ENCODE results near the gene TBATA.

Gene TBATA

DNA sequence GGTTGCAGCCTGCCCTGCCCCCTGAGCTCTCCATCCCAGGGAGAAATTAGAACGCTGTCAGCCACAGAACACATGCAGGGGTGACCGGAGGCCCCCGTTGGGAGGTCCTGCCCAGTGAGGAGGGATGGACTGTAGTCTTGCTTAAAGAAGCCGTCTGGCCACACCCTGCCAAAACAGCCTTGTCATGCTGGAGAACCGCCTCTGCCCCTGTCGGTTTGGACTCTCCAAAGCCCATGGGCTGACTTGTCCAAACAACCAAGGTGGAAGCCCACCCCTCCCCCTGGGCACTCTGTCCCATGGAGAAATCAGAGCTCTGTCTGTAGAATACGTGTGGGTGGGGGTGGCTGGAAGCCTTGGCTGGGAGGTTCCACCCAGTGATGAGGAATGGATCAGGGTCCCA, 12.7 kb upstream of the TBATA start:
- Histone ChIP-seq H3K4me3 (ENCODE audit: low read depth, low read length, poor library complexity, severe bottlenecking) (no peak overlapping the region), H3K9me2 (ENCODE audit: low read depth, low read length) (no peaks in the 10 kb centered on the region), H3K9ac (ENCODE audit: low read length) (no peak overlapping the region), H3K27ac (ENCODE audit: low read depth, low read length, poor library complexity, severe bottlenecking) (no peak overlapping the region), H3K9me3 (ENCODE audit: low read length) (no peaks in the 10 kb centered on the region), H3F3A (ENCODE audit: insufficient read depth, low read length) (no peaks in the 10 kb centered on the region), H3K36me3 (ENCODE audit: insufficient read depth, low read length) (no peaks in the 10 kb centered on the region), H4K20me1 (ENCODE audit: insufficient read depth, low read length) (no peaks in the 10 kb centered on the region), H3K4me2 (ENCODE audit: low read length) (no peak overlapping the region), H3K79me2 (ENCODE audit: insufficient read depth, low read length) (no peaks in the 10 kb centered on the region), H3K4me1 (ENCODE audit: insufficient read depth, low read length, severe bottlenecking) (no peaks in the 10 kb centered on the region), H2AFZ (ENCODE audit: low read length) (no peak overlapping the region), H3K27me3 (ENCODE audit: insufficient read depth, low read length) (no peaks in the 10 kb centered on the region; the same call in 1 of the 2 replicates)
- no peak for TF ChIP-seq EZH2 (IDR thresholded peaks at IDR 0.05; ENCODE audit: borderline replicate concordance, low read length)
- TF ChIP-seq, protein P1, sequence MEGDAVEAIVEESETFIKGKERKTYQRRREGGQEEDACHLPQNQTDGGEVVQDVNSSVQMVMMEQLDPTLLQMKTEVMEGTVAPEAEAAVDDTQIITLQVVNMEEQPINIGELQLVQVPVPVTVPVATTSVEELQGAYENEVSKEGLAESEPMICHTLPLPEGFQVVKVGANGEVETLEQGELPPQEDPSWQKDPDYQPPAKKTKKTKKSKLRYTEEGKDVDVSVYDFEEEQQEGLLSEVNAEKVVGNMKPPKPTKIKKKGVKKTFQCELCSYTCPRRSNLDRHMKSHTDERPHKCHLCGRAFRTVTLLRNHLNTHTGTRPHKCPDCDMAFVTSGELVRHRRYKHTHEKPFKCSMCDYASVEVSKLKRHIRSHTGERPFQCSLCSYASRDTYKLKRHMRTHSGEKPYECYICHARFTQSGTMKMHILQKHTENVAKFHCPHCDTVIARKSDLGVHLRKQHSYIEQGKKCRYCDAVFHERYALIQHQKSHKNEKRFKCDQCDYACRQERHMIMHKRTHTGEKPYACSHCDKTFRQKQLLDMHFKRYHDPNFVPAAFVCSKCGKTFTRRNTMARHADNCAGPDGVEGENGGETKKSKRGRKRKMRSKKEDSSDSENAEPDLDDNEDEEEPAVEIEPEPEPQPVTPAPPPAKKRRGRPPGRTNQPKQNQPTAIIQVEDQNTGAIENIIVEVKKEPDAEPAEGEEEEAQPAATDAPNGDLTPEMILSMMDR (IDR thresholded peaks at IDR 0.05; ENCODE audit: low read length) = no peak

DNA sequence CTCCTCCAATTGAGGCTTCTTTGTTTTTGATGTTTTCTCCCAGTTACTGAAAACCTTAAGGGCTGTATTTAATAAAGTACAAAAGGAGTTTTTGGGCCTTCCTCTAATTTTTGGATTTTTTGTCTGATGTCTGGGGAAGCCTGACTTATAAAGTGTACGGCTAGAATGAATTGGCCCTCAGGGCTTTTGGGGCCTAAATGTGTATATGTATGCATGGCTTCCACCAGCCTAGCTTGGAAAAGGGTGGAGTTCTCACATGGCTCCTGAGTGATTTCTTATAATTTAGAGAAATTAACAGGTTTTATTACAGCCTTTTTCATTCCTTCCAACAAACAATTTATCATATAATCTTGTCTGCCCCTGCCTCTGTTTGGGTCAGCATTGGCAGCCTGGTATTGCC, 10.4 kb upstream of the TBATA start:
- Histone ChIP-seq H2AFZ (ENCODE audit: low read length) (no peak overlapping the region), H3K4me3 (ENCODE audit: low read depth, low read length, poor library complexity, severe bottlenecking) (no peak overlapping the region), H3K27me3 (ENCODE audit: insufficient read depth, low read length) (no peaks in the 10 kb centered on the region), H3K36me3 (ENCODE audit: insufficient read depth, low read length) (no peaks in the 10 kb centered on the region), H3F3A (ENCODE audit: insufficient read depth, low read length) (no peaks in the 10 kb centered on the region), H3K9me3 (ENCODE audit: low read length) (no peaks in the 10 kb centered on the region), H3K27ac (ENCODE audit: low read depth, low read length, poor library complexity, severe bottlenecking) (no peak overlapping the region), H4K20me1 (ENCODE audit: insufficient read depth, low read length) (no peaks in the 10 kb centered on the region), H3K79me2 (ENCODE audit: insufficient read depth, low read length) (no peaks in the 10 kb centered on the region), H3K9me2 (ENCODE audit: low read depth, low read length) (no peaks in the 10 kb centered on the region), H3K4me2 (ENCODE audit: low read length) (no peak overlapping the region), H3K4me1 (ENCODE audit: insufficient read depth, low read length, severe bottlenecking) (no peaks in the 10 kb centered on the region), H3K9ac (ENCODE audit: low read length) (no peak overlapping the region)
- TF ChIP-seq, protein P1 (IDR thresholded peaks at IDR 0.05; ENCODE audit: low read length) = no peak
- TF ChIP-seq EZH2 (IDR thresholded peaks at IDR 0.05; ENCODE audit: borderline replicate concordance, low read length) = no peak

DNA sequence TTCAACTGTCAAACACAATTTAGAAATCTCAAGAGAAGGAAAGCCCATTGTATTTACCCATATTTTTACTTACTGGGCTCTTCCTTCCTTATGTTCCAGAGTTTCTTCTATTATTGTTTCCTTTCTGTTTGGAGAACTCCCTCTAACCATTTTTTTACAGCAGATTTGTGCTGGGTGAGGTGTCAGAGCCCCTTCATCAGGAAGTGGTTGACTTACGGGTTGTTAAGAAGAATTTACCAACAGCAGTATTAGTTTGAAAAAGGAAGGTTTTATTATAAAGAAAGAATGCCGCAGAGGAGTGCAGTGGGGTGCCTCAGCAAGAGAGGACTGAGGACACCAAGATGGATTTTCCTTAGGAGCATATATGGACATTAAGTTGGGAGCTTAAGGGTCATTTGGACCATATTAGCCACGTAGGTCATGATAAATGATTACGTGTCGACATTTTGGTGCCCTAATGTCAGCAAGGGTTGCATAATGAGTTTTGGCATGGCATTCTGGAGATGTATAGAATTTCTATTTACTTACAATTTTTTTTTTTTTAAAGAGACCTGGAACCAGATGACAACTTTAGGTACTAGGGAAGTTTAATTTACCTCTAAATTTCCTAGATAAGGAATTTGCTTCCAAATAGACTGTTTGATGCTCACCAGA, 6.3 kb upstream of the TBATA start:
- Histone ChIP-seq H4K20me1 (ENCODE audit: insufficient read depth, low read length) (no peaks in the 10 kb centered on the region), H3K4me2 (ENCODE audit: low read length) (no peak overlapping the region), H3K4me3 (ENCODE audit: low read depth, low read length, poor library complexity, severe bottlenecking) (no peak overlapping the region), H3K36me3 (ENCODE audit: insufficient read depth, low read length) (no peaks in the 10 kb centered on the region), H3F3A (ENCODE audit: insufficient read depth, low read length) (no peaks in the 10 kb centered on the region), H3K27me3 (ENCODE audit: insufficient read depth, low read length) (no peaks in the 10 kb centered on the region), H3K27ac (ENCODE audit: low read depth, low read length, poor library complexity, severe bottlenecking) (no peak overlapping the region), H2AFZ (ENCODE audit: low read length) (no peak overlapping the region), H3K79me2 (ENCODE audit: insufficient read depth, low read length) (no peaks in the 10 kb centered on the region), H3K4me1 (ENCODE audit: insufficient read depth, low read length, severe bottlenecking) (no peaks in the 10 kb centered on the region), H3K9me3 (ENCODE audit: low read length) (no peaks in the 10 kb centered on the region), H3K9ac (ENCODE audit: low read length) (no peak overlapping the region), H3K9me2 (ENCODE audit: low read depth, low read length) (no peaks in the 10 kb centered on the region)
- TF ChIP-seq EZH2 (IDR thresholded peaks at IDR 0.05; ENCODE audit: borderline replicate concordance, low read length) = no peak
- TF ChIP-seq, protein P1 (IDR thresholded peaks at IDR 0.05; ENCODE audit: low read length) = no peak

Data from OCI-LY1 (cell line).